GM23248 (cell line): Measurements from ENCODE around the gene ACAP3. TPM values are rescaled to one million over a fixed set of nuclear protein-coding genes. Genes with fewer than 3 reads are reported as not detected.

Experiments used
- DNase-seq: peaks from one replicate; pipeline ENCODE4 v3.0.0-alpha.2; 2015
- H2AFZ ChIP-seq: fragments of 200-600 bp; sonication (generic); 2 replicates; pipeline ENCODE4 v1.6.1; 2016; ENCODE audit warnings: antibody characterized with exemption
- H3F3A ChIP-seq: fragments of 200-600 bp; sonication (generic); 2 replicates; pipeline ENCODE4 v1.6.1; 2016; ENCODE audit warnings: mild to moderate bottlenecking, antibody characterized with exemption, mixed run types; ENCODE audit not compliant: insufficient read depth
- H3K27ac ChIP-seq: fragments of 200-600 bp; sonication (generic); 2 replicates; pipeline ENCODE4 v1.5.1; 2016; ENCODE audit warnings: mild to moderate bottlenecking
- H3K27me3 ChIP-seq: fragments of 200-600 bp; sonication (generic); replicated peaks from 2 replicates; pipeline ENCODE4 v1.6.1; 2016; ENCODE audit warnings: mild to moderate bottlenecking; ENCODE audit not compliant: insufficient read depth
- H3K36me3 ChIP-seq: fragments of 200-600 bp; sonication (generic); 2 replicates; pipeline ENCODE4 v1.6.1; 2016; ENCODE audit warnings: low read depth, mild to moderate bottlenecking
- H3K4me1 ChIP-seq: fragments of 200-600 bp; sonication (generic); 2 replicates; pipeline ENCODE4 v1.6.1; 2016; ENCODE audit warnings: mild to moderate bottlenecking; ENCODE audit not compliant: insufficient read depth
- H3K4me2 ChIP-seq: fragments of 200-600 bp; sonication (generic); one replicate; pipeline ENCODE4 v1.6.1; 2016; ENCODE audit warnings: mild to moderate bottlenecking; ENCODE audit not compliant: unreplicated experiment
- H3K4me3 ChIP-seq: fragments of 200-600 bp; sonication (generic); 2 replicates; pipeline ENCODE4 v1.5.1; 2016; ENCODE audit warnings: mild to moderate bottlenecking
- H3K79me2 ChIP-seq: fragments of 200-600 bp; sonication (generic); 2 replicates; pipeline ENCODE4 v1.6.1; 2016; ENCODE audit warnings: mild to moderate bottlenecking; ENCODE audit not compliant: insufficient read depth
- H3K9ac ChIP-seq: fragments of 200-600 bp; sonication (generic); 2 replicates; pipeline ENCODE4 v1.6.1; 2016; ENCODE audit warnings: mild to moderate bottlenecking
- H3K9me2 ChIP-seq: fragments of 200-600 bp; sonication (generic); 2 replicates; pipeline ENCODE4 v1.6.1; 2016; ENCODE audit warnings: mixed run types, mild to moderate bottlenecking, moderate library complexity; ENCODE audit not compliant: insufficient read depth
- H3K9me3 ChIP-seq: fragments of 200-600 bp; sonication (generic); one replicate; pipeline ENCODE4 v1.6.1; 2017; ENCODE audit warnings: low read depth
- H4K20me1 ChIP-seq: fragments of 200-600 bp; sonication (generic); 2 replicates; pipeline ENCODE4 v1.6.0; 2016; ENCODE audit not compliant: insufficient read depth
- EZH2 ChIP-seq: fragments of 200-600 bp; sonication (generic); IDR thresholded peaks from 2 replicates; pipeline ENCODE4 v1.6.1; 2018; ENCODE audit warnings: antibody characterized with exemption, mild to moderate bottlenecking; ENCODE audit not compliant: insufficient read depth, poor library complexity, severe bottlenecking
- EZH2phosphoT487 ChIP-seq: fragments of 200-600 bp; sonication (generic); IDR thresholded peaks from 2 replicates; pipeline ENCODE4 v1.6.1; 2018; ENCODE audit warnings: antibody characterized with exemption, moderate library complexity, mild to moderate bottlenecking, low read depth; ENCODE audit not compliant: insufficient read depth
- WGBS, 2 experiments: methylation state at CpG; one replicate each; pipeline ENCODE4 v1.1.6; 2015 to 2017; ENCODE audit warnings: low lambda C conversion rate in 2 of 2, low coverage in 1 of 2; ENCODE audit errors: missing lambda C conversion rate in 2 of 2; 5-methylcytosine and 5-hydroxymethylcytosine counted together
- in situ Hi-C: fragments of 300-500 bp; cut with MboI; formaldehyde crosslinking; loops from 2 replicates; pipeline ENCODE4 v1.15.0; 2020
- polyA plus RNA-seq: library from polyadenylated mRNA; unstranded; fragments of >200 nt; fragmentation: Nextera tagmentation; extraction: Ambion mirVana; gene quantifications from 2 replicates; pipeline ENCODE4 v1.2.1, GENCODE V29; 2016
- total RNA-seq: library from RNA; depleted of rRNA; stranded (reverse); fragments of >200 nt; shearing (Covaris generic); gene quantifications from 2 replicates; pipeline ENCODE4 v1.2.3, GENCODE V29; 2014

Gene ACAP3
- total and polyA plus RNA-seq, 2 experiments from 2014 or later, result 11.8 to 68.0 TPM

- Histone ChIP-seq H3K36me3 (no peaks in the 10 kb centered on the region), H3K79me2 (peaks cover 13% of the 10 kb centered on the region), H4K20me1 (no peaks in the 10 kb centered on the region), H3F3A (no peaks in the 10 kb centered on the region), H3K27me3 (no peaks in the 10 kb centered on the region), H3K4me2 (no peak overlapping the region), H3K9ac (no peak overlapping the region), H3K27ac (no peak overlapping the region), H3K4me1 (no peaks in the 10 kb centered on the region), H3K9me3 (no peaks in the 10 kb centered on the region), H3K4me3 (no peak overlapping the region), H3K9me2 (no peaks in the 10 kb centered on the region), H2AFZ (no peak overlapping the region)
- DNase-seq, result no peak
- WGBS, 2 experiments, result 88 to 90% methylated on average over 22 to 30 of the region's 30 CpGs
- TF ChIP-seq EZH2phosphoT487 (no peak), EZH2 (no peak)
- in situ Hi-C loops, result no loop called here
Measured at GRCh38 chr1:1298861-1299685, 8.7 kb downstream of the ACAP3 start.

DNA sequence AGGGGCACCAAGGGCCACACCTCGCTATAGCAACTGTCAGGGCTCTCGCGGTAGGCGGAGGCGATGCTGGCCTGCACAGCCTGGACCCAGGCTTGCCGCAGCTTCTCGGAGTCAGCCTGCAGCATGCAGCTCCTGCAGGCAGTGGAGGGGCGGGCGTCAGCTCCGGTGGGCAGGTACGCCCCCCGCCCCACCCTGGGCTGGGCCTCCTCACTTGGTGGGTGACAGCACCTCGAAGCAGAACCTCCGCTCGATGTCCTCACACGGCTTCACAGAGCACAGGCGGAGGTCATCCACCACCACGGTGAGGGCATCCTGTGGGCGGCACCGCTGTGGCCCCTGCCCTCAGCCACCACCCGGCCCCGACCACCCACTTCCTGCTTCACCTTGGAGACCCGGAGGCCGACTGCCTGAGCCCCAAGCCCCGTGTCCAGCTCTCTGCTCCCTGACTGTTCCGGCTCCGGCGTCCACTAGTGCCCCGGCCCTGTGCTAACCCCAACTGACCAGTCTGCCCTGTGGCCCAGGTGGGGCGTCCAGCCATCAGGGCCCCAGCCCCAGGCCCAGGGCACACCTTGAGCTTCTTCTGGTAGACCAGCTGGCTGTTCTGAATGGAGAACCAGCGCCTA lies 9.8 kb downstream of the ACAP3 start:
- no peak for DNase-seq
- TF ChIP-seq EZH2phosphoT487 (no peak), EZH2 (no peak)
- no peak overlapping the region for H3K27ac ChIP-seq
- no peaks in the 10 kb centered on the region for H3K27me3 ChIP-seq
- H4K20me1 ChIP-seq, result no peaks in the 10 kb centered on the region
- H3K9me2 ChIP-seq, result no peaks in the 10 kb centered on the region
- WGBS, 2 experiments, result 96 to 99% methylated on average over 25 to 30 of the region's 31 CpGs
- H3K4me3 ChIP-seq, result no peak overlapping the region
- H2AFZ ChIP-seq, result no peak overlapping the region
- no peaks in the 10 kb centered on the region for H3K36me3 ChIP-seq
- H3K9ac ChIP-seq, result no peak overlapping the region
- H3F3A ChIP-seq, result no peaks in the 10 kb centered on the region
- no peaks in the 10 kb centered on the region for H3K4me1 ChIP-seq
- in situ Hi-C loops, result no loop called here
- H3K79me2 ChIP-seq, result peaks cover 1% of the 10 kb centered on the region
- no peak overlapping the region for H3K4me2 ChIP-seq
- H3K9me3 ChIP-seq, result no peaks in the 10 kb centered on the region

DNA sequence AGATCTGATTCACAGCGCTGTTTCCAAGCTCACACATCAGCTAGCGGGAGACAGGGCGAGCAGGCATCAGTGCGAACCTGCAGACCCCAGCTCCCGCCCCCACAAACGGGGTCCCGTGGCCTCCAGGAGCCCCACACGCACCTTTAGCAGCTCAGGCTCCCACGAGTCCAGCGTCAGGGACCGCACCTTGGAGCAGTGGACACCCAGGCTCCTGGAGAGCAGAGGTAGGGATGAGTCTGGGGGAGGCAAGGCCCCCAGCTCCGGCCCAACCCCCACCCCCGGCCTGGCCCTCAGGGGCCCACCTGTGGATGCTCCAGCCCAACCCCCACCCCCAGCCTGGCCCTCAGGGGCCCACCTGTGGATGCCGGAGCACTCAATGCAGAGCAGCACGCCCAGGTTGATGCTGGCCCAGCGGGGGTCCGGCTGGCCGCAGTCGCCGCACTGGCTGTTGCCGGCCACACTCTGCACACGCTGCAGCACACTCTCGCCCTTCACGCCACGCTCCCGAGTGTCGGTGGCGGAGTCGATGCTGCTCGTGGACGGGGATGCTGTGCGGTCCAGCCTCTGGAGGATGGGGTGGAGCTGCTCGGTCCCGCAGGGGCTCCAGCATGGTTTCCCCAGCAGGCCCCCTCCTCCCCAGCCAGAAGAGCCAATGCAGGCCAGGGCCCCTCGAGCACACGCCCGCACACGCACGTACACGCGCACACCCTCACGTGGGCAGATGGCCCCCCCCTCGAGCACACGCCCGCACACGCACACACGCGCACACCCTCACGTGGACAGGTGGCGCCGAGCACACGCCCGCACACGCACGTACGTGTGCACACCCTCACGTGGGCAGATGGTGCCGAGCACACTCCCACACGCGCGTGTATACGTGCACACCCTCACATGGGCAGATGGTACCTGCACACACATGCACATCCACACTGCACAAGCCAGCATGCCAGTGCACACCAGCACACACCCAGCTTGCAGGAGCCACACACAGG lies 11.4 kb downstream of the ACAP3 start:
- no peaks in the 10 kb centered on the region for H3F3A ChIP-seq
- no peaks in the 10 kb centered on the region for H3K79me2 ChIP-seq
- H3K4me3 ChIP-seq, result no peak overlapping the region
- TF ChIP-seq EZH2phosphoT487, result no peak
- no peak for TF ChIP-seq EZH2
- H3K9ac ChIP-seq, result no peak overlapping the region
- no peak overlapping the region for H3K27ac ChIP-seq
- 96% methylated on average over 28 to 62 of the region's 62 CpGs for WGBS, 2 experiments
- no peak overlapping the region for H3K4me2 ChIP-seq
- no peaks in the 10 kb centered on the region for H4K20me1 ChIP-seq
- H3K4me1 ChIP-seq, result no peaks in the 10 kb centered on the region
- no peaks in the 10 kb centered on the region for H3K27me3 ChIP-seq
- no peak for DNase-seq
- in situ Hi-C loops, result no loop called here
- no peaks in the 10 kb centered on the region for H3K36me3 ChIP-seq
- no peaks in the 10 kb centered on the region for H3K9me2 ChIP-seq
- H3K9me3 ChIP-seq, result no peaks in the 10 kb centered on the region
- no peak overlapping the region for H2AFZ ChIP-seq
